Omental fat pad (tissue), 4 donors: ENCODE results near the gene CDC42EP1. TPM values are rescaled to one million over a fixed set of nuclear protein-coding genes. Genes with fewer than 3 reads are reported as not detected.

ENCODE experiments used
- ATAC-seq: fragments of 150-250 bp; one replicate; pipeline ENCODE4 v1.9.1; 2016; ENCODE audit warnings: mild to moderate bottlenecking, moderate library complexity; ENCODE audit not compliant: low FRiP score
- DNase-seq: peaks from one replicate; pipeline ENCODE4 v3.0.0-alpha.2; 2019; ENCODE audit warnings: low spot score
- total RNA-seq, 4 donors: library from RNA; depleted of rRNA; stranded (reverse); fragments of >200 nt; gene quantifications; one replicate each; pipeline ENCODE4 v1.1.0, GENCODE V29; 2016
- TF ChIP-seq, protein P1 (sequence below), 3 donors: fragments of 450-650 bp; IDR thresholded peaks; one replicate each; pipeline ENCODE4 v1.5.1; 2016 to 2017; ENCODE audit warnings: antibody characterized with exemption in 3 of 3, mild to moderate bottlenecking in 3 of 3, moderate library complexity in 2 of 3

CDC42EP1 gene
- total RNA-seq, 4 donors from 2014 or later: 33.1 to 63.0 (median 39.2) TPM

DNA sequence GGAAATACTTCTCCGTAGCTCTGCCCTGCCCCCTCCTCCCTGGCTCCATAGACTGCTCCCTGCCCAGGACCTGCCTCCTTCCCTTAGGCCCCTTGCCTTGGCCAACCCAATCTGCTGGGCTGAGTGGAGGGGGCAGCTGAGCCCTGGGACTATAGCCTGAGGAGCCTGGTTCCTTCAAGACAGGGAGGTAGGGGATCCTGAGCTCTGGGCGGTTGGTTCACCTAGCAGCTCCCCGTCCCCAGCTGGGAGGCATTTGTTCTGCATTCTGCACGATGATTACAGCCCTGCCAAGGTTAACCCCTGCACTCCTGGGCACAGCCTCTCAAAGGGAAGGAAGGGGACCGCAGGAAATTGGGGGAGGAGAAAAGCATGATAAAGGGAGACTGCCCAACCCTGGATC is 3.6 kb upstream of the CDC42EP1 start:
- TF ChIP-seq, protein P1, sequence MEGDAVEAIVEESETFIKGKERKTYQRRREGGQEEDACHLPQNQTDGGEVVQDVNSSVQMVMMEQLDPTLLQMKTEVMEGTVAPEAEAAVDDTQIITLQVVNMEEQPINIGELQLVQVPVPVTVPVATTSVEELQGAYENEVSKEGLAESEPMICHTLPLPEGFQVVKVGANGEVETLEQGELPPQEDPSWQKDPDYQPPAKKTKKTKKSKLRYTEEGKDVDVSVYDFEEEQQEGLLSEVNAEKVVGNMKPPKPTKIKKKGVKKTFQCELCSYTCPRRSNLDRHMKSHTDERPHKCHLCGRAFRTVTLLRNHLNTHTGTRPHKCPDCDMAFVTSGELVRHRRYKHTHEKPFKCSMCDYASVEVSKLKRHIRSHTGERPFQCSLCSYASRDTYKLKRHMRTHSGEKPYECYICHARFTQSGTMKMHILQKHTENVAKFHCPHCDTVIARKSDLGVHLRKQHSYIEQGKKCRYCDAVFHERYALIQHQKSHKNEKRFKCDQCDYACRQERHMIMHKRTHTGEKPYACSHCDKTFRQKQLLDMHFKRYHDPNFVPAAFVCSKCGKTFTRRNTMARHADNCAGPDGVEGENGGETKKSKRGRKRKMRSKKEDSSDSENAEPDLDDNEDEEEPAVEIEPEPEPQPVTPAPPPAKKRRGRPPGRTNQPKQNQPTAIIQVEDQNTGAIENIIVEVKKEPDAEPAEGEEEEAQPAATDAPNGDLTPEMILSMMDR (IDR thresholded peaks at IDR 0.05): no peak
- DNase-seq (no peak), ATAC-seq (no peak)

- DNase-seq: no peak
- ATAC-seq: no peak
- TF ChIP-seq, protein P1 (IDR thresholded peaks at IDR 0.05): no peak
Measured at GRCh38 chr22:37557321-37558001, 2.8 kb upstream of the CDC42EP1 start.

GRCh38 chr22:37558815-37559214 is 1.5 kb upstream of the CDC42EP1 start:
- DNase-seq (no peak), ATAC-seq (no peak)
- TF ChIP-seq, protein P1 (IDR thresholded peaks at IDR 0.05): no peak

GRCh38 chr22:37559521-37559900 is 769 bp upstream of the CDC42EP1 start:
- ATAC-seq (no peak), DNase-seq (no peak)
- TF ChIP-seq, protein P1 (IDR thresholded peaks at IDR 0.05): no peak

GRCh38 chr22:37560608-37561211 is 430 bp downstream of the CDC42EP1 start:
- ATAC-seq: peak; percentile 8
- TF ChIP-seq, protein P1 (IDR thresholded peaks at IDR 0.05): no peak

DNA sequence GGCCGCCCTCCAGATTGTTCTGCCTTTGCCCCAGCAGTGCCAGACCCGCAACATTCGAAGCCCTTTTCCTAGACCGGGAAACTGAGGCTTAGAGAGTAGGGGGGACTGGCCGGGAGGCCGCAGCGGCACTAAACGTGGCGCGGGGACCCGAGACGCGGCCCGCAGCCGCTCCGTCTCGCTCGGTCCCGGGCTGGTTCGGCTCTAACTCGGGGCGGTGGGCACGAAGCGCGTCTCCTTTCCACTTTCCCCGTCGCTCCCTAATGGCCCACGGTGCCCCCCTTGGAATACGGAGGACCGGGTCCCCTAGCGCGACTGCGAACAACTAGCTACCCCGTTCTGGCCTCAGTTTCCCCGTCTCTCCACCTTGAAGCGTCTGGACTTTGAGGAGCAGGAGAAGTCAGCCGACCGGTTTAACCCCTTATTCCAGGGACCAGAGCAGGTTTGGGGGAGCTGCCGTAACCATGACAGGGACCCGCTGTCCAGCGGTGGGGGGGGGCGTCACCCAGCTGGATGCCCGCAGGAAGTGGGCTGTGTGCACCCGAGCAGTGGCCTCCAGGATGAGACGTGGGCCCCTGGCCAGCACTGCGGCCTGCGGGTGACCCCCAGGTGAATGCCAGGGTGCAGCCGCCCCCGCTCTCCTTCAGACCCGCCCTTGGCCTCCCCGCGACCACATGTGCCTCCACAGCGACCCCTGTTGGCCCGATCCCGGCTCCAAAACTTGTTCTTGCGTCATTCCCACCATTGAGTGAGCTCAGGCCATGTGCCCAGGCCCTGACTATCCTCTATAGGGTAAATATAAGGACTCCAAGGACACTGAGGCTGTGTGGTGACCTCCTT is 1.1 kb downstream of the CDC42EP1 start:
- TF ChIP-seq, protein P1 (IDR thresholded peaks at IDR 0.05): peak in 1 of 3 donors; percentile 58
- ATAC-seq (peak; percentile 63), DNase-seq (peak; percentile 100)

More at GRCh38 chr22:37560608-37561211, 430 bp downstream of the CDC42EP1 start:
- DNase-seq: no peak
